Urinary bladder (tissue), 4 donors: ENCODE measurements around the gene CNTLN. TPM values are rescaled to one million over a fixed set of nuclear protein-coding genes. Genes with fewer than 3 reads are reported as not detected.
"Not testable (repeated sequence)": the region's sequence is repeated elsewhere in the genome, so short reads cannot be mapped to it uniquely, and the experiment has no call there.

Source experiments
- DNase-seq: peaks from one replicate; pipeline ENCODE4 v3.0.0-alpha.2; 2015; ENCODE audit errors: extremely low spot score
- H3K27ac ChIP-seq: one replicate; pipeline ENCODE4 v1.5.1; 2013; ENCODE audit warnings: low read depth, mild to moderate bottlenecking, moderate library complexity
- H3K36me3 ChIP-seq: one replicate; pipeline ENCODE4 v1.6.1; 2013; ENCODE audit warnings: mild to moderate bottlenecking, moderate library complexity; ENCODE audit not compliant: insufficient read depth
- H3K4me1 ChIP-seq: one replicate; pipeline ENCODE4 v1.6.1; 2013; ENCODE audit warnings: mild to moderate bottlenecking, moderate library complexity; ENCODE audit not compliant: insufficient read depth
- H3K4me3 ChIP-seq: one replicate; pipeline ENCODE4 v1.5.1; 2013; ENCODE audit warnings: low read depth, low read length
- WGBS: extraction: QIAGEN DNeasy Blood & Tissue Kit; methylation state at CpG from one replicate; pipeline ENCODE4 v1.1.7; 2013; 5-methylcytosine and 5-hydroxymethylcytosine counted together
- polyA plus RNA-seq: library from polyadenylated mRNA; stranded (reverse); fragments of 200-250 nt; gene quantifications from one replicate; pipeline ENCODE4 v1.2.3, GENCODE V29; 2013
- total RNA-seq: library from RNA; depleted of rRNA; stranded (reverse); fragments of >200 nt; gene quantifications from one replicate; pipeline ENCODE4 v1.2.3, GENCODE V29; 2014
- donor health status: healthy with polysubstance abuse.
- donor health status: healthy.

Gene CNTLN
- total and polyA plus RNA-seq, 2 donors: 6.7 to 49.3 TPM

GRCh38 chr9:17361378-17361777, 226.5 kb downstream of the CNTLN start:
- WGBS: 70% methylated on average over 2 of the region's 2 CpGs
- no peaks in the 10 kb centered on the region for H3K36me3 ChIP-seq
- H3K4me3 ChIP-seq: no peak overlapping the region
- no peak overlapping the region for H3K27ac ChIP-seq
- DNase-seq: no peak
- no peaks in the 10 kb centered on the region for H3K4me1 ChIP-seq

- WGBS: 100% methylated on average over 2 of the region's 2 CpGs
- DNase-seq: no peak
- H3K27ac ChIP-seq: no peak overlapping the region
- no peak overlapping the region for H3K4me3 ChIP-seq
- H3K4me1 ChIP-seq: no peaks in the 10 kb centered on the region
- no peaks in the 10 kb centered on the region for H3K36me3 ChIP-seq
Observed at GRCh38 chr9:17367035-17367434, 232.2 kb downstream of the CNTLN start.

GRCh38 chr9:17380126-17380861, 245.5 kb downstream of the CNTLN start:
- DNase-seq: no peak
- H3K27ac ChIP-seq: no peak overlapping the region
- 97% methylated on average over 5 of the region's 5 CpGs for WGBS
- H3K4me1 ChIP-seq: no peaks in the 10 kb centered on the region
- peaks cover 1% of the 10 kb centered on the region for H3K36me3 ChIP-seq
- no peak overlapping the region for H3K4me3 ChIP-seq

DNA sequence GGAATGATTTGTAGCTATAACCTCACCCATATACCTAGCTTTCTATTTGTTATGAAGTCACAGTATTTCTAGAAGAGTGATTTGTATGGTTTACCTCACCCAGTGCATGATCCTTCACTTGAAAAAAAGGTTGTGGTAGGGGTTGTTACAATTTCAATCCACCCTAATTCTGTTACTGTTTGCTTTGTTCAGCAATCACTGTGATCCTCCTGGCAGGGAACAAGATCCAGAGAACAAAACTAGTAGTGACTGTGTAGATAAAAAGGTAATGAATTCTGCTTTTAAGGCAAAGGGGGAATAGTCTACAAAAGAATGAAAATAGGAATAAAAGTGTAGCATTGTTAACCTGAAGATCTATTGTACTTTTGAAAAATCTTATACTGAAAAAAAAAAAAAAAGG, 252.7 kb downstream of the CNTLN start:
- H3K4me1 ChIP-seq: no peaks in the 10 kb centered on the region
- no peak overlapping the region for H3K27ac ChIP-seq
- H3K36me3 ChIP-seq: no peaks in the 10 kb centered on the region
- no peak overlapping the region for H3K4me3 ChIP-seq
- no peak for DNase-seq

- no peak overlapping the region for H3K27ac ChIP-seq
- WGBS: 0% methylated on average over 1 of the region's 1 CpG
- H3K4me1 ChIP-seq: no peaks in the 10 kb centered on the region
- DNase-seq: no peak
- H3K4me3 ChIP-seq: no peak overlapping the region
- H3K36me3 ChIP-seq: no peaks in the 10 kb centered on the region
Observed at GRCh38 chr9:17389026-17389425, 254.2 kb downstream of the CNTLN start.

GRCh38 chr9:17394881-17395510, 260.2 kb downstream of the CNTLN start:
- no peaks in the 10 kb centered on the region for H3K36me3 ChIP-seq
- WGBS: 63% methylated on average over 7 of the region's 7 CpGs
- H3K4me3 ChIP-seq: no peak overlapping the region
- no peak overlapping the region for H3K27ac ChIP-seq
- no peaks in the 10 kb centered on the region for H3K4me1 ChIP-seq
- no peak for DNase-seq

DNA sequence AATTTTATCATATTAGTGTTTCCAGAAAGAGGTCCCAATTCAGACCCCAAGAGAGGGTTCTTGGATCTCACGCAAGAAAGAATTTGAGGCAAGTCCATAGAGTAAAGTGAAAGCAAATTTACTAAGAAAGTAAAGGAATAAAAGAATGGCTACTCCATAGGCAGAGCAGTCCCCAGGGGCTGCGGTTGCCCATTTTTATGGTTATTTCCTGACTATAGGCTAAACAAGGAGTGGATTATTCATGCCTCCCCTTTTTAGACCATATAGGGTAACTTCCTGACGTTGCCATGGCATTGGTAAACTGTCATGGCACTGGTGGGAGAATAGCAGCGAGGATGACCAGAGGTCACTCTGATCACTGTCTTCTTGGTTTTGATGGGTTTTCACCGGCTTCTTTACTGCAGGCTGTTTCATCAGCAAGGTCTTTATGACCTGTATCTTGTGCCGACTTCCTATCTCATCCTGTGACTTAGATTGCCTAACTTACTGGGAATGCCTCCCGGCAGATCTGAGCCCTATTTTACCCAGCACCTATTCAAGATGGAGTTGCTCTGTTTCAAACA, 262.4 kb downstream of the CNTLN start:
- not testable (repeated sequence) for H3K36me3 ChIP-seq, DNase-seq, H3K27ac ChIP-seq, H3K4me1 ChIP-seq, H3K4me3 ChIP-seq
- WGBS: 84% methylated on average over 7 of the region's 7 CpGs

DNA sequence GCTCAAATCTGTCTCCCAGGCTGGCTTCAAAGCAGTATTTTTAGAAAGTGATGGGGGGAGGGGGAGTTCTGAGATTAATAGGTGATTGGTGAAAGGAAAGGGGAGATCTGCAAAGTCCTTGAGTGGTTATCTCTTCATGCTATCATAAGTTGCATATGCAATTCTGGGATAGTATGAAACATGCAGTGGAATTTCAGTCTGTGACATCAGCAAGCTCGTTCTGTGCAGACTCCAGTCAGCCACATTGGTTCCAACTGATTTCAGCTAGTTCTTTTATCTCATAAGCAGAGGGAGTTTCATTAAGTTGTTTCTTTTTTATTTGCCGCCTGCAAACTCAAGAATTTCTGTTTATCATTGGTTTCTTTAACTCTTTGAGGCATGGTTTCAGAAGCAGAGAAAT, 263.5 kb downstream of the CNTLN start:
- 38% methylated on average over 2 of the region's 2 CpGs for WGBS
- DNase-seq: no peak
- H3K36me3 ChIP-seq: no peaks in the 10 kb centered on the region
- H3K27ac ChIP-seq: no peak overlapping the region
- H3K4me3 ChIP-seq: no peak overlapping the region
- no peaks in the 10 kb centered on the region for H3K4me1 ChIP-seq

DNA sequence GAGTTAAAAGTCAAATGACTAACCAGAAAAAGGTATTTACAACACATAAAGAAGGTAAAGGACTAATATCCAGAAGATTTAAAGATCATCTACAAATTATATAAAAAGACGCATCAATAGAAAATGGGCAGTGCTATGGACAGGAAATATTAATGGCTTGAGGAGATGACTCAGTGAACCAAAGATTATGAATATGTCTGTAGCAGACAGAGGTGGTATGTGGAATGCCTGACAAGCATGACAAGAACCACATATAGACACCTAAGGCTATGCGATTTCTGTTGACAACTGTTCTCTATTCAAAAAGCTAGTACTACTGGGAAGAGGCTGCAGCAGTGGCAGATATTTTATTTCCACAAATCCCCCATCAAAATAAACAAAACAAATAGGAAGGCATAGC, 267.0 kb downstream of the CNTLN start:
- Histone ChIP-seq H3K27ac (no peak overlapping the region), H3K4me3 (no peak overlapping the region), H3K36me3 (no peaks in the 10 kb centered on the region), H3K4me1 (no peaks in the 10 kb centered on the region)
- 97% methylated on average over 2 of the region's 2 CpGs for WGBS
- no peak for DNase-seq

DNA sequence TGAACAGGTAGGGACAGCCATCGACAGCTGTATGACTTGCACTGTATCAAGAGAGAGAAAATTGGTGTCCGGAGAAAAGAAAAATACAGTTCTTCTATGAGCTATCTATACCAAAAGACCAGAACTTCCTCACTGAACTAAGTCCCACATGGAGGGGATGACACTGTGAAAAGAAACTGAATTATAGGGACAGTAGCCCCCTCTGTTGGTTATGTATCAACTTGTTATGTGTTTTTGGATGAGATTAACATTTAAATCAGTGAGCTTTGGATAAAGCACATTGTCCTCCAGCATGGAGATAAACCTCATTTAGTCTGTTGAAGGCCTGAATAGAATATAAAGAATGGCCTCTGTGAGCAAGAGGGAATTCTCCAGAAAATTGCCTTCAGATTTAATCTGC, 267.5 kb downstream of the CNTLN start:
- H3K36me3 ChIP-seq: no peaks in the 10 kb centered on the region
- no peak for DNase-seq
- H3K27ac ChIP-seq: no peak overlapping the region
- no peak overlapping the region for H3K4me3 ChIP-seq
- no peaks in the 10 kb centered on the region for H3K4me1 ChIP-seq
- WGBS: 96% methylated on average over 2 of the region's 2 CpGs

DNA sequence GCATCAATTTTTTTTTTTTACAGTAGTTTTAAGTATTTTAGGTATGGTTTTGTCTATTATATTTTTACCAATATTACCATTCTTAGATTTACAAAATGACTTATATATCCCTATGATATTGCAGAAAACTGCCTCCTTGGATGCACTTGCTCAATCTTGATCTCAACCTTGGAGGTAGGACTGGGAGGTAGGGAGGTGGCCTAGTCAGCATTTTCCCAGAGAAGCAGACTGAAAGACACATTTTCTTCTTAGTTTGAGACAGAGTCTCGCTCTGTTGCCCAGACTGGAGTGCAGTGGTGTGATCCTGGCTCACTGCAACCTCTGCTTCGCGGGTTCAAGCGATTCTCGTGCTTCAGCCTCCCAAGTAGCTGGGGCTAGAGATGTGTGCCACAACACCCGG, 268.7 kb downstream of the CNTLN start:
- DNase-seq: no peak
- 98% methylated on average over 6 of the region's 6 CpGs for WGBS
- H3K4me3 ChIP-seq: no peak overlapping the region

GRCh38 chr9:17414986-17415385, 280.1 kb downstream of the CNTLN start:
- no peak overlapping the region for H3K27ac ChIP-seq
- no peak for DNase-seq
- WGBS: 75% methylated on average over 3 of the region's 3 CpGs
- no peaks in the 10 kb centered on the region for H3K4me1 ChIP-seq
- H3K4me3 ChIP-seq: no peak overlapping the region
- H3K36me3 ChIP-seq: no peaks in the 10 kb centered on the region

More for the DNA sequence above, 268.7 kb downstream of the CNTLN start:
- no peaks in the 10 kb centered on the region for H3K4me1 ChIP-seq
- H3K36me3 ChIP-seq: no peaks in the 10 kb centered on the region
- H3K27ac ChIP-seq: no peak overlapping the region

- no peaks in the 10 kb centered on the region for H3K36me3 ChIP-seq
- H3K27ac ChIP-seq: no peak overlapping the region
- H3K4me1 ChIP-seq: no peaks in the 10 kb centered on the region
- 90% methylated on average over 4 of the region's 4 CpGs for WGBS
- DNase-seq: no peak
- no peak overlapping the region for H3K4me3 ChIP-seq
Observed at GRCh38 chr9:17422994-17423680, 288.3 kb downstream of the CNTLN start.

- Histone ChIP-seq H3K27ac (no peak overlapping the region), H3K4me1 (no peaks in the 10 kb centered on the region), H3K4me3 (no peak overlapping the region), H3K36me3 (no peaks in the 10 kb centered on the region)
- no peak for DNase-seq
- 97% methylated on average over 4 of the region's 4 CpGs for WGBS
Observed at GRCh38 chr9:17423681-17424011, 288.8 kb downstream of the CNTLN start.
